Activated CD4-positive, alpha-beta T cell treated with anti-CD3 and anti-CD28 coated beads, Interleukin-2, amount 10 ng/mL, durations not matched to agents 7 days and 5 days (primary cell): ENCODE measurements around the gene NR6A1. TPM values are rescaled to one million over a fixed set of nuclear protein-coding genes. Genes with fewer than 3 reads are reported as not detected.

Experiments used
- CTCF ChIA-PET: fragments of 350-600 bp; sonication (Branson Sonifier 250); formaldehyde crosslinking; loops from one replicate; lab custom pipeline; 2021; ENCODE audit warnings: antibody characterized with exemption; lab: Charles Lee
- POLR2A ChIA-PET: fragments of 350-600 bp; sonication (Branson Sonifier 250); formaldehyde crosslinking; loops from one replicate; lab custom pipeline; 2021; ENCODE audit warnings: antibody characterized with exemption; lab: Charles Lee
- DNase-seq: peaks from one replicate; pipeline ENCODE4 v3.0.0-alpha.2; 2020
- H3K27ac Mint-ChIP-seq: one replicate; pipeline ENCODE4 v1.8.0; 2021; ENCODE audit warnings: mild to moderate bottlenecking, moderate library complexity, mixed read lengths
- H3K27me3 Mint-ChIP-seq: one replicate; pipeline ENCODE4 v1.8.0; 2021; ENCODE audit warnings: mixed read lengths
- H3K36me3 Mint-ChIP-seq: one replicate; pipeline ENCODE4 v1.8.0; 2021; ENCODE audit warnings: low read depth, mixed read lengths
- H3K4me1 Mint-ChIP-seq: one replicate; pipeline ENCODE4 v1.8.0; 2021; ENCODE audit warnings: mixed read lengths
- H3K4me3 Mint-ChIP-seq: one replicate; pipeline ENCODE4 v1.8.0; 2021; ENCODE audit warnings: mild to moderate bottlenecking, moderate library complexity, mixed read lengths
- H3K9me3 Mint-ChIP-seq: one replicate; pipeline ENCODE4 v1.8.0; 2021; ENCODE audit warnings: mixed read lengths
- total RNA-seq, 2 experiments: library from RNA; stranded (reverse); gene quantifications; one replicate each; pipeline ENCODE4 v1.2.3, GENCODE V29; 2021

NR6A1 gene
- total RNA-seq, 2 experiments from 2014 or later: 0.10 to 0.19 TPM

GRCh38 chr9:124790801-124791505 lies 19.8 kb upstream of the NR6A1 start:
- POLR2A ChIA-PET: no interaction called here
- Mint-ChIP-seq H3K4me1 (no peaks in the 10 kb centered on the region), H3K9me3 (no peaks in the 10 kb centered on the region), H3K4me3 (no peak overlapping the region), H3K27me3 (peaks cover 8% of the 10 kb centered on the region), H3K36me3 (no peaks in the 10 kb centered on the region), H3K27ac (no peak overlapping the region)
- CTCF ChIA-PET: interaction anchor here (2.7 kb wide), 1 partner anchor 63 kb away, joined by 15 read pairs; the partner anchor contains the start of gene WDR38
- DNase-seq: no peak

- no peak for DNase-seq
- no peak overlapping the region for H3K4me3 Mint-ChIP-seq
- peaks cover 8% of the 10 kb centered on the region for H3K27me3 Mint-ChIP-seq
- ChIA-PET POLR2A (no interaction called here), CTCF (interaction anchor here (2.7 kb wide), 1 partner anchor 63 kb away, joined by 15 read pairs; the partner anchor contains the start of gene WDR38)
- H3K9me3 Mint-ChIP-seq: no peaks in the 10 kb centered on the region
- no peak overlapping the region for H3K27ac Mint-ChIP-seq
- no peaks in the 10 kb centered on the region for H3K4me1 Mint-ChIP-seq
- H3K36me3 Mint-ChIP-seq: no peaks in the 10 kb centered on the region
Observed at GRCh38 chr9:124790301-124790700, 19.2 kb upstream of the NR6A1 start.

GRCh38 chr9:124789531-124789930 lies 18.4 kb upstream of the NR6A1 start:
- POLR2A ChIA-PET: no interaction called here
- Mint-ChIP-seq H3K36me3 (no peaks in the 10 kb centered on the region), H3K27ac (no peak overlapping the region), H3K4me3 (no peak overlapping the region), H3K9me3 (no peaks in the 10 kb centered on the region), H3K4me1 (no peaks in the 10 kb centered on the region), H3K27me3 (peaks cover 8% of the 10 kb centered on the region)
- CTCF ChIA-PET: interaction anchor here (0.8 to 2.7 kb wide), 2 partner anchors 15 to 64 kb away, joined by 4 to 15 read pairs; partner anchors contain the start of gene WDR38
- DNase-seq: no peak

GRCh38 chr9:124788542-124789217 lies 17.6 kb upstream of the NR6A1 start:
- Mint-ChIP-seq H3K27ac (no peak overlapping the region), H3K4me3 (no peak overlapping the region), H3K4me1 (no peaks in the 10 kb centered on the region), H3K9me3 (no peaks in the 10 kb centered on the region), H3K27me3 (peaks cover 8% of the 10 kb centered on the region), H3K36me3 (no peaks in the 10 kb centered on the region)
- no peak for DNase-seq
- ChIA-PET CTCF (interaction anchor here (2.7 kb wide), 1 partner anchor 65 kb away, joined by 15 read pairs; the partner anchor contains the start of gene WDR38), POLR2A (no interaction called here)

GRCh38 chr9:124786881-124787573 lies 15.9 kb upstream of the NR6A1 start:
- DNase-seq: no peak
- POLR2A ChIA-PET: no interaction called here
- no peaks in the 10 kb centered on the region for H3K9me3 Mint-ChIP-seq
- H3K36me3 Mint-ChIP-seq: no peaks in the 10 kb centered on the region
- no peak overlapping the region for H3K4me3 Mint-ChIP-seq
- CTCF ChIA-PET: interaction anchor here (0.6 to 1.3 kb wide), 3 partner anchors 10 to 16 kb away, joined by 3 read pairs; partner anchors contain the start of genes NR6A1 and OLFML2A
- H3K27ac Mint-ChIP-seq: no peak overlapping the region
- no peaks in the 10 kb centered on the region for H3K4me1 Mint-ChIP-seq
- peaks cover 8% of the 10 kb centered on the region for H3K27me3 Mint-ChIP-seq

- Mint-ChIP-seq H3K27me3 (peaks cover 9% of the 10 kb centered on the region), H3K4me3 (no peak overlapping the region), H3K36me3 (no peaks in the 10 kb centered on the region), H3K9me3 (no peaks in the 10 kb centered on the region), H3K27ac (no peak overlapping the region), H3K4me1 (no peaks in the 10 kb centered on the region)
- ChIA-PET CTCF (no interaction called here), POLR2A (no interaction called here)
- no peak for DNase-seq
Observed at GRCh38 chr9:124784509-124784908, 13.4 kb upstream of the NR6A1 start.

- H3K9me3 Mint-ChIP-seq: no peaks in the 10 kb centered on the region
- peaks cover 8% of the 10 kb centered on the region for H3K27me3 Mint-ChIP-seq
- H3K27ac Mint-ChIP-seq: no peak overlapping the region
- H3K4me1 Mint-ChIP-seq: no peaks in the 10 kb centered on the region
- H3K36me3 Mint-ChIP-seq: no peaks in the 10 kb centered on the region
- ChIA-PET POLR2A (no interaction called here), CTCF (no interaction called here)
- DNase-seq: no peak
- H3K4me3 Mint-ChIP-seq: no peak overlapping the region
Observed at GRCh38 chr9:124783830-124784229, 12.7 kb upstream of the NR6A1 start.

GRCh38 chr9:124782661-124783574 lies 11.8 kb upstream of the NR6A1 start:
- no peaks in the 10 kb centered on the region for H3K4me1 Mint-ChIP-seq
- H3K4me3 Mint-ChIP-seq: no peak overlapping the region
- H3K27ac Mint-ChIP-seq: no peak overlapping the region
- H3K27me3 Mint-ChIP-seq: peaks cover 12% of the 10 kb centered on the region
- ChIA-PET CTCF (no interaction called here), POLR2A (no interaction called here)
- H3K9me3 Mint-ChIP-seq: no peaks in the 10 kb centered on the region
- no peaks in the 10 kb centered on the region for H3K36me3 Mint-ChIP-seq
- DNase-seq: no peak

- H3K27ac Mint-ChIP-seq: no peak overlapping the region
- H3K9me3 Mint-ChIP-seq: no peaks in the 10 kb centered on the region
- no peaks in the 10 kb centered on the region for H3K36me3 Mint-ChIP-seq
- peaks cover 18% of the 10 kb centered on the region for H3K27me3 Mint-ChIP-seq
- POLR2A ChIA-PET: no interaction called here
- no peaks in the 10 kb centered on the region for H3K4me1 Mint-ChIP-seq
- CTCF ChIA-PET: no interaction called here
- no peak for DNase-seq
- no peak overlapping the region for H3K4me3 Mint-ChIP-seq
Observed at GRCh38 chr9:124781967-124782660, 11.0 kb upstream of the NR6A1 start.

GRCh38 chr9:124780757-124781151 lies 9.6 kb upstream of the NR6A1 start:
- no peak for DNase-seq
- Mint-ChIP-seq H3K9me3 (no peaks in the 10 kb centered on the region), H3K36me3 (no peaks in the 10 kb centered on the region), H3K4me3 (no peak overlapping the region), H3K27me3 (peaks cover 28% of the 10 kb centered on the region), H3K27ac (no peak overlapping the region), H3K4me1 (peaks cover 5% of the 10 kb centered on the region)
- ChIA-PET CTCF (interaction anchor here (1.7 kb wide), 1 partner anchor 60 kb away, joined by 5 read pairs; no protein-coding TSS in a partner anchor), POLR2A (no interaction called here)

GRCh38 chr9:124780060-124780756 lies 9.1 kb upstream of the NR6A1 start:
- Mint-ChIP-seq H3K36me3 (no peaks in the 10 kb centered on the region), H3K9me3 (no peaks in the 10 kb centered on the region), H3K4me1 (peaks cover 6% of the 10 kb centered on the region), H3K4me3 (no peak overlapping the region), H3K27me3 (peaks cover 32% of the 10 kb centered on the region), H3K27ac (no peak overlapping the region)
- CTCF ChIA-PET: interaction anchor here (1.2 to 1.7 kb wide), 3 partner anchors 9 to 73 kb away, joined by 4 to 10 read pairs (median 5); partner anchors contain the start of genes NR6A1 and WDR38
- no peak for DNase-seq
- POLR2A ChIA-PET: no interaction called here
